HG02610 (cell line): Measurements from ENCODE around the gene ZBTB44.
"Not testable (repeated sequence)": the region's sequence is repeated elsewhere in the genome, so short reads cannot be mapped to it uniquely, and the experiment has no call there.

ENCODE experiments used
- ATAC-seq: cut with Tn5 transposase; IDR thresholded peaks from one replicate; pipeline ENCODE4 v1.9.1; 2021; ENCODE audit warnings: mild to moderate bottlenecking, moderate library complexity; ENCODE audit not compliant: unreplicated experiment

Gene ZBTB44, protein sequence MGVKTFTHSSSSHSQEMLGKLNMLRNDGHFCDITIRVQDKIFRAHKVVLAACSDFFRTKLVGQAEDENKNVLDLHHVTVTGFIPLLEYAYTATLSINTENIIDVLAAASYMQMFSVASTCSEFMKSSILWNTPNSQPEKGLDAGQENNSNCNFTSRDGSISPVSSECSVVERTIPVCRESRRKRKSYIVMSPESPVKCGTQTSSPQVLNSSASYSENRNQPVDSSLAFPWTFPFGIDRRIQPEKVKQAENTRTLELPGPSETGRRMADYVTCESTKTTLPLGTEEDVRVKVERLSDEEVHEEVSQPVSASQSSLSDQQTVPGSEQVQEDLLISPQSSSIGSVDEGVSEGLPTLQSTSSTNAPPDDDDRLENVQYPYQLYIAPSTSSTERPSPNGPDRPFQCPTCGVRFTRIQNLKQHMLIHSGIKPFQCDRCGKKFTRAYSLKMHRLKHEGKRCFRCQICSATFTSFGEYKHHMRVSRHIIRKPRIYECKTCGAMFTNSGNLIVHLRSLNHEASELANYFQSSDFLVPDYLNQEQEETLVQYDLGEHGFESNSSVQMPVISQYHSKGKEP

DNA sequence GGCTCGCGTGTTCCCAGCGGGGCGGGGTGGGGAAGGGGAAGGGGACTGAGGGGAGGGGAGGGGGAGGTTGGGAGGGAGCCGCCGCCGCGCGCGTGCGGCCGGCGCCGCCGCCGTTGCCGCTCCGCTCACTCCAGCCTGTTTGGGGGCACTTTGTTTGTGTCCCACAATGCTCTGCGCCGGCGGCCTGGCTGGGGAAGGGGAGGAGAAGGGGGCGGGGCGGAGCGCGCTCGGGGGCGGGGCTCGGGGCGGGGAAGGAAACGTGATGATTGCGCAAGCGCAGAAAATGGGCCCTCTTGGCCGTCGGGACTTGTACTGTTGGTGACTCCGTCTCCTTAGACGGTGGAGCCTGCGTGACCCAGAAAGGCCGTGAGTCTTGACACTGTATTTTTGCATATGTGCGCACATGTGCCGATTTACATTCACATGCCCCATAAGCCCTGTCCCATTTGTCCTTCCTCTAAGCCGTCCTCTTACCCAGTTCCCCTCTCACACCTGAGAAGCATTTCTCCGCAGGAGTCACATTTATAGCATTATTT lies at the start of gene ZBTB44:
ZBTB44 (minus strand) TSS at position 168 of the 536 bp plus-strand sequence. CDS start 53,044 bp downstream, outside the sequence.
- ATAC-seq, result peak; percentile 56

GRCh38 chr11:130359419-130359818 lies 44.7 kb upstream of the ZBTB44 start:
- ATAC-seq, result no peak

DNA sequence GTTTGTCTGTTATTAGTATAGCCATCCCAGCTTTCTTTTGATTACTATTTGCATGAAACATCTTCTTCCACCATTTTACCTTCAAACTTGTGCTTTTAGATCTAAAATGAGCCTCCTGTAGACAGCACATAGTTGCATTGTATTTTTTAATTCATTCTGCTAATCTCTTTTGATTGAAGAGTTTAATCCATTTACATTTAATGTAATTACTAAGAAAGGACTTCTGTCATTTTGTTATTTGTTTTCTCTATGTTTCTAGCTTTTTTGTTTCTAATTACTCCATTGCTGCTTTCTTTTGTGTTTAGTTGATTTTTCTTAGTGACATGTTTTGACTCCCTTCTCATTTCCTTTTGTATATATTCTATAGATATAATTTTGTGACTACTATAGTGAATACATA lies 43.7 kb upstream of the ZBTB44 start:
- no peak for ATAC-seq

DNA sequence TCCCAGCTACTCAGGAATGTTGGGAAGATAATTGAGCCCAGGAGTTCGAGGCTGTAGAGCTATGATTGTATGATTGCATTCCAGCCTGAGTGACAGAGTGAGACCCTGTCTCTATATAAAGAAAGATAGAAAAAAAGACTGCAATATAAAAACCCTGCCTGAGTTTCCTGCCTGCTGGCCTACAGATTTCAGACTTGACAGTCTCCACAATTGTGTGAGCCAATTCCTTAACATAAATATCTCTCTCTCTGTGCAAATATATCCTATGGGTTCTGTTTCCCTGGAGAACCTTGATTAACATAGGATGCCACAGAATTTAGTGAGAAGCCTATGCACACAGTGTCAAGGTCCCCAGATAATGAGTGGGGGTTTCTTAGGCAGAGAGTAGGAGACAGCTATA lies 32.5 kb upstream of the ZBTB44 start:
- ATAC-seq, result no peak

DNA sequence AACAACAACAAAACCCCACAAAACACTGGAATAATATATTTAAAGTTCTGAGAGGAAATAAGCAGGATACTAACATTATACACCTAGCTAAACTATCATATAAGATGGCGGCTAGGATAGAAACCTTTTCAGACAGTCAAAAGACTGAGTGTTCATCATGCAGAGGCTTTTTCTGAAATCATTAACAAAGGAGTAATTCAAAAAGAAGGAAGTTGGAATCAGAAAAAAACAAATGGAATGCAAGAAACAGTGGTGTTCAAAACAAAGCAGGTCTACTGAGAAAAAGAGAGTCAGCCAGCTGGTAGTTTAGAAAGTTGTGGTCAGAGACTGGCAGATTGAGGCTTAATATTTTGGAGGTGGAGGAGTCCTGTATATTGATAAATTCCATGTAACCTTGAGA lies 30.1 kb upstream of the ZBTB44 start:
- ATAC-seq, result no peak

DNA sequence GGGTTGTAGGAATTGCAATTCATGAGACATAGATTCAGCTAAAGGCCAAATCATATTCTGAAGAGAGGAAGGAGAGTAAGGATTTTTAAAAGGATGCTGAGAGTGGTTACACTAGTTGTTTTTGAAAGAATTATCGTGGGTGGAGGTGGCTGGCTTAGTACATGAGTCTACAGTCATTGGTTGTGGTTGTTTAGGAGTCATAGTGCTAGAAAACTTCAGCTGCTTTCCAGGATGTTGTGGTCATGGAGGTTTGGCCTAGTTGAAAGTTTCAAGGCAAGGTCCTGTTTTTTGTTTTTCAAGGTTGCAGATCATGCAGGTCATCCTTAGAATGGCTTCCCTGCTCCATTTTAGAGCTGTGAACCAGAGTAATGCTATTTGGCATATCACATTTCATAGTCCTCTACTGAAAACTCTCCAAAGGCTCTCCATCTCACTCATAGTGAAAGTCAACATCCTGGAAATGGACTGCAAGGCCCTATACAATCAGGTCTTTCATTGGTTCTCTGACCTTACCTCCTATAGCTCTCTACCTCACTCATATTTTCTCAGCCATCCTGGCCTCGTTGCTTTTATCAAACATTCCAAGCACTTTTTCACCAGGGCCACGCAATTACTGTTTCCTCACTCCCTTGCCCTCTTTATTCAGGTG lies 26.1 kb upstream of the ZBTB44 start:
- no peak for ATAC-seq

GRCh38 chr11:130338667-130339066 lies 23.9 kb upstream of the ZBTB44 start:
- ATAC-seq, result no peak

GRCh38 chr11:130337281-130338089 lies 22.8 kb upstream of the ZBTB44 start:
- ATAC-seq, result no peak

DNA sequence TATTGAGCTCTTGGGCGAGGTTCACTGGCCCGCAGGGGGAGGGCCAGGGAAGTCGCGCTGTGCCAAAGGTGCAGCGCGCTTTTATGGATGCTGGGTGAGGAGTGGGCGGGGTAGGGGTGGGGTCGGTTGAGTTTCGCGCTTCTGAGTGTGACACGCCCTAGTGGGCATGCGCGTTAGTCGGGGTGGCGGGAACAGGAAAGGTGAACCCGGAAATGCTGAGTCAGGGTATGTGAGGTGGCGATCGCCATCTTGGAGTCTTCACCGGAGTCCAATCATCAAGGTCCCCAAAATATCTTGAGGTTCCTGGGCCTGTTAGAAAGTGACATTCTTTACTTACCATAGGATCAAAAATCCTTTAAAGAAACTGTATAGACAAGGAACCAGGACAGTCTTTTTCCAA lies 16.7 kb upstream of the ZBTB44 start:
- not testable (repeated sequence) for ATAC-seq

- ATAC-seq, result no peak
Measured at GRCh38 chr11:130330101-130330684, 15.5 kb upstream of the ZBTB44 start.

DNA sequence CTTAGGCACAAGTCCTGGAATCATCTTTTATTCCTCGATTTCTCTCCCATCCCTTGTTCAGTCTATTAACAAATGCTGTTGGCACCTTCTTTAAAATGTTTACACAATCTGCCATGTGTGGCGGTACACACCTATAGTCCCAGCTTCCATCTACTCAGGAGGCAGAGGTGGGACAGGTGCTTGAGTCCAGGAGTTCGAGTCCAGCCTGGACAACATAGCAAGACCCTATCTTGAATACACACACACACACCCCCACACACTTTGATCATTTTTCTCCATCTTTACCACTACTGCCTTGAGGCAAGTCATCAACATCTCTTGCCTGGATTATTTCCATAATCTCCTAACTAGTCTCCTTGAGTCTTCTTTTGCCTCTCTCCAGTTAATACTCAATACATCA lies 13.7 kb upstream of the ZBTB44 start:
- no peak for ATAC-seq

DNA sequence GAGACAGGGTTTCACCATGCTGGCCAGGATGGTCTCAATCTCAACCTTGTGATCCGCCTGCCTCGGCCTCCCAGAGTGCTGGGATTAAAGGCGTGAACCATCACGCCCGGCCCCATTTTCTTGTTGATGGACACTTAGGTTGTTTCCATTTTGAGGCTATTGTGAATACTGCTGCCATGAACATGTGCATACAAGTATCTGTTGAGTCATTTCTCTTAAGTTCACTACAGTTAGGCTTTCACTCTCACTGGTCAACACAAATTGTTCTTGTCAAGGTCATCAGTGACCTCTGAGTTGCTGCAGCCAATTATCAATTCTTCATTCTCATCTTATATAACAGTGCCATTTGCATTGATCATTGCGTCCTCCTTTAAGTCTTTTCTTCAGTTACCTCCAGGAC lies 13.0 kb upstream of the ZBTB44 start:
- ATAC-seq, result no peak

DNA sequence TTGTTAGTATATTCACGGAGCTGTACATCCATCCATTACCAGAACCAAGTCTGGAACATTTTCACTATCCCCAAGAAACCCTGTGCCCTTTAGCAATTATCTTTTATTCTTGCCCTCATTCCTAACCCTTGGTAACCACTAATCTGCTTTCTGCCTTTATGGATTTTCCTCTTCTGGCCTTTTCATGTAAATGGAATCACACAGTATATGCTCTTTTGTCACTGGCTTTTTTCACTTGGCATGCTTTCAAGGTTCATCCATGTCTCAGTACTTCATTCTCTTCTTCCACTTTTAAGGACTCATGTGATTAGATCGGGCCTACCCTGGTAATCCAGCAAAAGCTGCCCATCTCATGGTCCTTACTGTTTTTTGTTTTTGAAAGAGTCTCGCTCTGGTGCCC lies 11.0 kb upstream of the ZBTB44 start:
- ATAC-seq, result no peak

GRCh38 chr11:130323452-130324450 lies 9.0 kb upstream of the ZBTB44 start:
- no peak for ATAC-seq

DNA sequence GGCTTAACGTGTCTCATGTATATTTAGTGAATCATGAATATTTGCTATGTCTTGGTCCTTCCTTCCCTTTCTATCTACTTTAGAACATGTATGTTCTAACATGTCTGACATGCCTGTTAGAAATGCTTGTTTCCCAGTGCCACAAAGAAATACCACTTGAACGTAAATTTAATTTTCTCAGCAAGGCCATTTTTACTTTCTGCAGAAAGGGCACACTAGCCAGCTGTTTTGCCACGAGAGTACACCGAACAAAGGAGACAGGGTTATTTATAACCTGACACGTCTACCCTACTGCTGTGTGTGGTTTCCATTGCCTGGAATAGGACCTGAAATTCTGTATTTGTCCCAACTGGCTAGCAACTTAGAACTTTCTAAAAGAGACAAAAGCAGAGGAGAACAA lies 7.4 kb upstream of the ZBTB44 start:
- ATAC-seq, result no peak

- ATAC-seq, result no peak
Measured at GRCh38 chr11:130318031-130318673, 3.4 kb upstream of the ZBTB44 start.

- peak; percentile 36 for ATAC-seq
Measured at GRCh38 chr11:130315354-130315970, 745 bp upstream of the ZBTB44 start.

- peak; percentile 46 for ATAC-seq
Measured at GRCh38 chr11:130314184-130314749, 450 bp downstream of the ZBTB44 start.
